HepG2 (cell line): ENCODE data around the gene MAPK8IP1. TPM values are rescaled to one million over a fixed set of nuclear protein-coding genes. Genes with fewer than 3 reads are reported as not detected.

Experiments
- ATAC-seq: fragments of 200-7000 bp; cut with Tn5 transposase; 3 replicates; pipeline ENCODE4 v1.9.1; 2020; ENCODE audit warnings: mild to moderate bottlenecking, moderate library complexity
- BruUV-seq: library from RNA; stranded (reverse); fragments of 400-500 nt; replicated peaks from 2 replicates; lab custom pipeline; 2021; lab: Mats Ljungman, UMichigan
- CTCF ChIA-PET: fragments of 300-600 bp; formaldehyde crosslinking; extraction: SDS; loops from one replicate; lab custom pipeline; 2021; ENCODE audit warnings: low total read pairs, inconsistent platforms, low intra/inter-chr PET ratio; lab: Yijun Ruan, JAX
- POLR2A ChIA-PET: fragments of 350-600 bp; sonication (Branson Sonifier 250); formaldehyde crosslinking; loops from one replicate; lab custom pipeline; 2020; ENCODE audit warnings: antibody characterized with exemption, inconsistent platforms; lab: Yijun Ruan, JAX
- DNase-seq: peaks from one replicate; pipeline ENCODE4 v3.0.0-alpha.2; 2015; ENCODE audit warnings: low spot score
- FAIRE-seq: peaks from 3 replicates; lab custom pipeline; 2011; peaks lifted over from hg19 to GRCh38; lab: Jason Lieb, UNC
- H2AFZ ChIP-seq: one replicate; pipeline ENCODE4 v1.6.1; 2011; ENCODE audit warnings: low read length, inconsistent platforms
- H3K27ac ChIP-seq: fragments of 300-600 bp; 3 replicates; pipeline ENCODE4 v1.8.0; 2011; ENCODE audit warnings: mixed run types, mild to moderate bottlenecking, mixed read lengths, low read length, inconsistent platforms; ENCODE audit not compliant: insufficient read depth; ENCODE audit errors: extremely low read length
- H3K27me3 ChIP-seq, 2 experiments: fragments of 200-600 bp in 1 of 2; 2 replicates in 1 of 2; 3 replicates in 1 of 2; pipeline versions ENCODE4 v1.6.0 to v1.8.0; 2011; ENCODE audit warnings: low read length in 2 of 2, mild to moderate bottlenecking in 2 of 2, moderate library complexity in 2 of 2, inconsistent platforms in 1 of 2; ENCODE audit not compliant: insufficient read depth in 2 of 2, control insufficient read depth in 1 of 2
- H3K36me3 ChIP-seq, 2 experiments: fragments of 200-600 bp in 1 of 2; replicated peaks in 1 of 2; 2 replicates in 1 of 2; 3 replicates in 1 of 2; pipeline versions ENCODE4 v1.5.1 to v1.8.0; 2011; ENCODE audit warnings: low read length in 2 of 2, inconsistent platforms in 1 of 2; ENCODE audit not compliant: insufficient read depth in 2 of 2, control insufficient read depth in 1 of 2
- H3K4me1 ChIP-seq: 2 replicates; pipeline ENCODE4 v1.5.1; 2012; ENCODE audit warnings: low read length, inconsistent platforms; ENCODE audit not compliant: insufficient read depth
- H3K4me2 ChIP-seq: 2 replicates; pipeline ENCODE4 v1.6.0; 2011; ENCODE audit warnings: low read depth, low read length, inconsistent platforms
- H3K4me3 ChIP-seq, 3 experiments: fragments of 200-600 bp in 1 of 3; sonication (generic), shearing (Covaris generic) in 1 of 3; replicated peaks in 1 of 3; 2 replicates each; pipeline ENCODE4 v1.5.1; 2011 to 2016; ENCODE audit warnings: low read length in 3 of 3, inconsistent platforms in 2 of 3, low read depth in 2 of 3, mild to moderate bottlenecking in 2 of 3, control low read depth in 1 of 3, mixed read lengths in 1 of 3; ENCODE audit not compliant: insufficient read depth in 1 of 3
- H3K79me2 ChIP-seq: one replicate; pipeline ENCODE4 v1.6.1; 2011; ENCODE audit warnings: low read length, inconsistent platforms; ENCODE audit not compliant: insufficient read depth
- H3K9ac ChIP-seq: 2 replicates; pipeline ENCODE4 v1.6.0; 2011; ENCODE audit warnings: mild to moderate bottlenecking, low read depth, low read length, inconsistent platforms; ENCODE audit not compliant: insufficient read depth
- H3K9me3 ChIP-seq: 2 replicates; pipeline ENCODE4 v1.5.1; 2012; ENCODE audit warnings: mild to moderate bottlenecking, low read length
- H4K20me1 ChIP-seq: 2 replicates; pipeline ENCODE4 v1.6.0; 2011; ENCODE audit warnings: inconsistent platforms, mild to moderate bottlenecking, low read length, moderate library complexity; ENCODE audit not compliant: insufficient read depth
- ADNP ChIP-seq: sonication (generic); formaldehyde crosslinking; IDR thresholded peaks from 2 replicates; pipeline ENCODE4 v1.4.0; 2020; ENCODE audit warnings: missing genetic modification reagents
- CBX1 ChIP-seq: IDR thresholded peaks from one replicate; pipeline ENCODE4 v1.6.1; 2016; ENCODE audit warnings: antibody characterized with exemption, low read depth
- EEA1 ChIP-seq: sonication (generic); formaldehyde crosslinking; IDR thresholded peaks from 2 replicates; pipeline ENCODE4 v1.5.1; 2020; ENCODE audit warnings: mild to moderate bottlenecking, missing genetic modification reagents, borderline replicate concordance
- GTF3A ChIP-seq: sonication (generic); formaldehyde crosslinking; conservative IDR thresholded peaks from 2 replicates; pipeline ENCODE4 v1.4.0; 2020; ENCODE audit warnings: mild to moderate bottlenecking, missing genetic modification reagents
- KLF6 ChIP-seq: IDR thresholded peaks from 2 replicates; pipeline ENCODE4 v1.8.0; 2016; ENCODE audit warnings: missing biosample characterization, missing genetic modification reagents
- MAF1 ChIP-seq: sonication (generic); formaldehyde crosslinking; IDR thresholded peaks from 2 replicates; pipeline ENCODE4 v1.5.0; 2020; ENCODE audit warnings: missing genetic modification reagents, borderline replicate concordance
- POGZ ChIP-seq: sonication (generic); formaldehyde crosslinking; IDR thresholded peaks from 2 replicates; pipeline ENCODE4 v1.4.0; 2020; ENCODE audit warnings: mild to moderate bottlenecking, missing genetic modification reagents
- RARA ChIP-seq: IDR thresholded peaks from 2 replicates; pipeline ENCODE4 v1.6.1; 2016; ENCODE audit warnings: missing genetic modification reagents, missing compliant biosample characterization
- TBX2 ChIP-seq: sonication (generic); formaldehyde crosslinking; IDR thresholded peaks from 2 replicates; pipeline ENCODE4 v1.5.0; 2020; ENCODE audit warnings: missing genetic modification reagents, mild to moderate bottlenecking, borderline replicate concordance
- TCF12 ChIP-seq, 2 experiments: fragments of 450-650 bp in 1 of 2; sonication (generic) in 1 of 2; formaldehyde crosslinking in 1 of 2; IDR thresholded peaks; 2 replicates each; pipeline versions ENCODE4 v1.6.1 to v1.8.0; 2017 to 2022; ENCODE audit warnings: antibody characterized with exemption in 1 of 2, mild to moderate bottlenecking in 1 of 2, missing genetic modification reagents in 1 of 2, moderate library complexity in 1 of 2
- ZNF44 ChIP-seq: sonication (generic); formaldehyde crosslinking; IDR thresholded peaks from 2 replicates; pipeline ENCODE4 v1.5.1; 2020; ENCODE audit warnings: mild to moderate bottlenecking, missing genetic modification reagents
- ZNF530 ChIP-seq: sonication (generic); formaldehyde crosslinking; IDR thresholded peaks from 2 replicates; pipeline ENCODE4 v1.5.0; 2020; ENCODE audit warnings: low read depth, mild to moderate bottlenecking, missing genetic modification reagents
- ZNF562 ChIP-seq: sonication (generic); formaldehyde crosslinking; IDR thresholded peaks from 2 replicates; pipeline ENCODE4 v1.8.0; 2022; ENCODE audit warnings: missing genetic modification reagents, borderline replicate concordance
- ZNF670 ChIP-seq: sonication (generic); formaldehyde crosslinking; IDR thresholded peaks from 2 replicates; pipeline ENCODE4 v1.8.0; 2022; ENCODE audit warnings: mild to moderate bottlenecking, missing genetic modification reagents, borderline replicate concordance
- ZSCAN12 ChIP-seq: sonication (generic); formaldehyde crosslinking; IDR thresholded peaks from 2 replicates; pipeline ENCODE4 v1.9.0; 2021; ENCODE audit warnings: mild to moderate bottlenecking, missing genetic modification reagents
- WGBS: methylation state at CpG from one replicate; pipeline ENCODE4 v1.1.6; 2017; ENCODE audit warnings: low lambda C conversion rate; 5-methylcytosine and 5-hydroxymethylcytosine counted together
- in situ Hi-C: cut with HindIII; loops from 2 replicates; pipeline ENCODE4 v1.10.0; 2017; ENCODE audit warnings: low pct_unique_long_range_greater_than_20kb; ENCODE audit not compliant: extremely low pct_ligation_motif_present
- intact Hi-C: fragments of 100-400 bp; cut with micrococcal nuclease; formaldehyde crosslinking; loops from one replicate; pipeline ENCODE4 v1.10.0; 2022; ENCODE audit not compliant: unreplicated experiment
- polyA plus RNA-seq, 8 experiments: library from polyadenylated mRNA; depleted of rRNA in 3 of 8; stranded (reverse) in 7 of 8; unstranded in 1 of 8; fragments of >200 nt; fragmentation: Illumina TruSeq in 4 of 8; extraction: Trizol in 4 of 8; gene quantifications; 2 replicates each; pipeline versions ENCODE4 v1.2.1 to v1.2.3, GENCODE V29; 2011 to 2016; ENCODE audit warnings: low read depth in 4 of 8, missing spikeins in 1 of 8, mixed read lengths in 1 of 8; ENCODE audit not compliant: insufficient read depth in 1 of 8
- total RNA-seq, 5 experiments: library from RNA; depleted of rRNA; stranded (reverse); fragments of >200 nt; fragmentation: Illumina TruSeq; extraction: Trizol; gene quantifications; 2 replicates each; pipeline ENCODE4 v1.2.3, GENCODE V29; 2016; ENCODE audit warnings: low read depth in 1 of 5
- TF ChIP-seq, protein P1 (sequence below): sonication (generic); formaldehyde crosslinking; conservative IDR thresholded peaks from 2 replicates; pipeline ENCODE4 v1.4.0; 2020; ENCODE audit warnings: missing genetic modification reagents
- TF ChIP-seq, protein P2 (sequence below): sonication (generic); formaldehyde crosslinking; IDR thresholded peaks from 2 replicates; pipeline ENCODE4 v1.4.0; 2020; ENCODE audit warnings: missing genetic modification reagents
- TF ChIP-seq, protein P3 (sequence below): sonication (generic); formaldehyde crosslinking; IDR thresholded peaks from 2 replicates; pipeline ENCODE4 v1.4.0; 2020; ENCODE audit warnings: missing genetic modification reagents, mild to moderate bottlenecking, borderline replicate concordance

The MAPK8IP1 gene
- total and polyA plus RNA-seq, 2 of the 13 experiments (the other 11 are each of a cell fraction or from before 2014, with no cell fraction given), result 2.2 to 4.2 TPM

DNA sequence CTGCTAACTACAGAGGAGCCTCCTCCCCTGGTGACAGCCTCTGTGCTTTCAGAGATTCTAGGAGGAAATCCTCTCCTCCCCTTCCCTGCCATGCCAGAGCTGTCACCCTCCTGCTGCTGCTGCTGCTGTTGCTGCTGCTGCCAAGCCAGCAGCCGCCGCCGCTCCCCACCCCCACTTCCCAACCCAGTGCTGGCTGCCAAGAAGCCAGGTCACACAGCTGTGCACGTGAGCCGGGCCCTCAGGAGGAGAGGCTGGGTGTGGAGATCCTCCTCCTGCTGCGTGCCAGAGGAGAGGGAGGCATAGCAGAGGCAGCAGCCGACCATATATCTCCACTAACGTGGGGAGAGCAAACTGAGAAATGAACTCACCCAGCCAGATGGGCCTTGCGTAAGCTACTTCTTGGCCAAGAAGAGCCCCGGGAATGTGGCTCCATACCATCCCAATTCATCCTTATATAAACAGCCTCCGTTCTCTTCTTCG, 25.8 kb upstream of the MAPK8IP1 start:
- CTCF ChIA-PET, result no interaction called here
- in situ Hi-C loops, result no loop called here
- no peaks in the 10 kb centered on the region for H3K79me2 ChIP-seq
- no peaks in the 10 kb centered on the region for H3K9me3 ChIP-seq
- H3K27me3 ChIP-seq, result no peaks in the 10 kb centered on the region
- H2AFZ ChIP-seq, result no peak overlapping the region
- FAIRE-seq, result no peak
- POLR2A ChIA-PET, result no interaction called here
- DNase-seq, result no peak
- H3K9ac ChIP-seq, result no peak overlapping the region
- H3K4me3 ChIP-seq, result no peak overlapping the region
- peaks cover 23 to 85% of the 10 kb centered on the region in 2 experiments for H3K36me3 ChIP-seq
- no peak overlapping the region for H3K27ac ChIP-seq
- ATAC-seq, result no peak
- no peak overlapping the region for H3K4me2 ChIP-seq
- no TSS peak for BruUV-seq
- 0 out of 2 replicates have a peak, but pooled peaks cover 4% of the 10 kb centered on the region for H4K20me1 ChIP-seq
- no peaks in the 10 kb centered on the region for H3K4me1 ChIP-seq
- 95% methylated on average over 9 of the region's 12 CpGs for WGBS
- intact Hi-C loops, result no loop called here
- TF ChIP-seq ZNF562, result no peak
- TF ChIP-seq ADNP (CRISPR knock-in tag), result no peak
- no peak for TF ChIP-seq MAF1 (CRISPR knock-in tag)
- TF ChIP-seq, protein P1, sequence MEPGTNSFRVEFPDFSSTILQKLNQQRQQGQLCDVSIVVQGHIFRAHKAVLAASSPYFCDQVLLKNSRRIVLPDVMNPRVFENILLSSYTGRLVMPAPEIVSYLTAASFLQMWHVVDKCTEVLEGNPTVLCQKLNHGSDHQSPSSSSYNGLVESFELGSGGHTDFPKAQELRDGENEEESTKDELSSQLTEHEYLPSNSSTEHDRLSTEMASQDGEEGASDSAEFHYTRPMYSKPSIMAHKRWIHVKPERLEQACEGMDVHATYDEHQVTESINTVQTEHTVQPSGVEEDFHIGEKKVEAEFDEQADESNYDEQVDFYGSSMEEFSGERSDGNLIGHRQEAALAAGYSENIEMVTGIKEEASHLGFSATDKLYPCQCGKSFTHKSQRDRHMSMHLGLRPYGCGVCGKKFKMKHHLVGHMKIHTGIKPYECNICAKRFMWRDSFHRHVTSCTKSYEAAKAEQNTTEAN, result no peak
- TF ChIP-seq ZNF670 (CRISPR knock-in tag), result no peak
- TF ChIP-seq RARA, result no peak
- TF ChIP-seq ZNF530, result no peak
- no peak for TF ChIP-seq ZSCAN12 (CRISPR knock-in tag)
- TF ChIP-seq KLF6, result no peak
- TF ChIP-seq EEA1, result no peak
- TF ChIP-seq POGZ, result no peak
- TF ChIP-seq, protein P2, sequence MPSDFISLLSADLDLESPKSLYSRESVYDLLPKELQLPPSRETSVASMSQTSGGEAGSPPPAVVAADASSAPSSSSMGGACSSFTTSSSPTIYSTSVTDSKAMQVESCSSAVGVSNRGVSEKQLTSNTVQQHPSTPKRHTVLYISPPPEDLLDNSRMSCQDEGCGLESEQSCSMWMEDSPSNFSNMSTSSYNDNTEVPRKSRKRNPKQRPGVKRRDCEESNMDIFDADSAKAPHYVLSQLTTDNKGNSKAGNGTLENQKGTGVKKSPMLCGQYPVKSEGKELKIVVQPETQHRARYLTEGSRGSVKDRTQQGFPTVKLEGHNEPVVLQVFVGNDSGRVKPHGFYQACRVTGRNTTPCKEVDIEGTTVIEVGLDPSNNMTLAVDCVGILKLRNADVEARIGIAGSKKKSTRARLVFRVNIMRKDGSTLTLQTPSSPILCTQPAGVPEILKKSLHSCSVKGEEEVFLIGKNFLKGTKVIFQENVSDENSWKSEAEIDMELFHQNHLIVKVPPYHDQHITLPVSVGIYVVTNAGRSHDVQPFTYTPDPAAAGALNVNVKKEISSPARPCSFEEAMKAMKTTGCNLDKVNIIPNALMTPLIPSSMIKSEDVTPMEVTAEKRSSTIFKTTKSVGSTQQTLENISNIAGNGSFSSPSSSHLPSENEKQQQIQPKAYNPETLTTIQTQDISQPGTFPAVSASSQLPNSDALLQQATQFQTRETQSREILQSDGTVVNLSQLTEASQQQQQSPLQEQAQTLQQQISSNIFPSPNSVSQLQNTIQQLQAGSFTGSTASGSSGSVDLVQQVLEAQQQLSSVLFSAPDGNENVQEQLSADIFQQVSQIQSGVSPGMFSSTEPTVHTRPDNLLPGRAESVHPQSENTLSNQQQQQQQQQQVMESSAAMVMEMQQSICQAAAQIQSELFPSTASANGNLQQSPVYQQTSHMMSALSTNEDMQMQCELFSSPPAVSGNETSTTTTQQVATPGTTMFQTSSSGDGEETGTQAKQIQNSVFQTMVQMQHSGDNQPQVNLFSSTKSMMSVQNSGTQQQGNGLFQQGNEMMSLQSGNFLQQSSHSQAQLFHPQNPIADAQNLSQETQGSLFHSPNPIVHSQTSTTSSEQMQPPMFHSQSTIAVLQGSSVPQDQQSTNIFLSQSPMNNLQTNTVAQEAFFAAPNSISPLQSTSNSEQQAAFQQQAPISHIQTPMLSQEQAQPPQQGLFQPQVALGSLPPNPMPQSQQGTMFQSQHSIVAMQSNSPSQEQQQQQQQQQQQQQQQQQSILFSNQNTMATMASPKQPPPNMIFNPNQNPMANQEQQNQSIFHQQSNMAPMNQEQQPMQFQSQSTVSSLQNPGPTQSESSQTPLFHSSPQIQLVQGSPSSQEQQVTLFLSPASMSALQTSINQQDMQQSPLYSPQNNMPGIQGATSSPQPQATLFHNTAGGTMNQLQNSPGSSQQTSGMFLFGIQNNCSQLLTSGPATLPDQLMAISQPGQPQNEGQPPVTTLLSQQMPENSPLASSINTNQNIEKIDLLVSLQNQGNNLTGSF, result no peak
- TF ChIP-seq, protein P3, sequence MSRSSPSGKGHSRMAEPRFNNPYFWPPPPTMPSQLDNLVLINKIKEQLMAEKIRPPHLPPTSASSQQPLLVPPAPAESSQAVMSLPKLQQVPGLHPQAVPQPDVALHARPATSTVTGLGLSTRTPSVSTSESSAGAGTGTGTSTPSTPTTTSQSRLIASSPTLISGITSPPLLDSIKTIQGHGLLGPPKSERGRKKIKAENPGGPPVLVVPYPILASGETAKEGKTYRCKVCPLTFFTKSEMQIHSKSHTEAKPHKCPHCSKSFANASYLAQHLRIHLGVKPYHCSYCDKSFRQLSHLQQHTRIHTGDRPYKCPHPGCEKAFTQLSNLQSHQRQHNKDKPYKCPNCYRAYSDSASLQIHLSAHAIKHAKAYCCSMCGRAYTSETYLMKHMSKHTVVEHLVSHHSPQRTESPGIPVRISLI (CRISPR knock-in tag), result no peak
- TF ChIP-seq TBX2 (CRISPR knock-in tag), result no peak
- no peak for TF ChIP-seq TCF12 (IDR thresholded peaks at IDR 0.05)
- TF ChIP-seq TCF12 (CRISPR knock-in tag; IDR thresholded peaks at IDR 0.05), result no peak
- TF ChIP-seq CBX1, result no peak
- TF ChIP-seq ZNF44, result no peak
- no peak for TF ChIP-seq GTF3A (CRISPR knock-in tag)
